Measurements from ENCODE around the gene NTHL1. TPM values are rescaled to one million over a fixed set of nuclear protein-coding genes. Genes with fewer than 3 reads are reported as not detected.

The NTHL1 gene
- total and polyA plus RNA-seq, 9 of the 15 experiments (the other 6 are each of a cell fraction or from before 2014, with no cell fraction given), result 1.1 to 58.8 (median 17.6) TPM

- peak overlapping the region; percentile 76 for H3K27ac ChIP-seq (ENCODE audit: extremely low read depth, low read depth, low read length)
- H3K4me3 ChIP-seq, result peak overlapping the region; percentile 41
- intact Hi-C loops (cut with micrococcal nuclease), result loop anchor here (1.0 to 5.0 kb wide), 2 partner anchors 117 to 244 kb away; partner anchors contain the start of gene RNPS1
- FAIRE-seq, result peak; percentile 94
- H3K36me3 ChIP-seq (ENCODE audit: control insufficient read depth, insufficient read depth, low read length), result no peaks in the 10 kb centered on the region
- peak; percentile 90 to 96 (median 92) for DNase-seq (ENCODE audit: extremely low read depth in 1 of 4, low spot score in 3 of 4)
- H3K9me1 ChIP-seq (ENCODE audit: control insufficient read depth, insufficient read depth, low read length), result no peaks in the 10 kb centered on the region
- CTCF ChIA-PET (ENCODE audit: low intra/inter-chr PET ratio), result interaction anchor here (0.7 to 2.1 kb wide), 5 partner anchors 24 to 132 kb away, joined by 3 to 15 read pairs (median 5); partner anchors contain the start of genes NTHL1, TRAF7 and TSC2
- H3K4me2 ChIP-seq (ENCODE audit: insufficient read depth, low read length), result peak overlapping the region; percentile 87
- peaks cover 22 to 80% of the 10 kb centered on the region in 2 experiments; a peak in 4 of 5 replicates for H3K4me1 ChIP-seq (replicated peaks in 1 of 2; ENCODE audit: control insufficient read depth in 2 of 2, insufficient read depth in 2 of 2, low read length in 2 of 2)
- H3K9ac ChIP-seq (ENCODE audit: insufficient read depth in 1 of 2, low read depth in 2 of 2, low read length in 2 of 2), result peak overlapping the region; percentile 48 to 89; a peak in 3 of 4 replicates
- H2AFZ ChIP-seq (ENCODE audit: low read depth, low read length), result peak overlapping the region; percentile 99
- H4K20me1 ChIP-seq (replicated peaks; ENCODE audit: control insufficient read depth, insufficient read depth, low read length), result 0 out of 2 replicates have a peak, but pooled peaks cover 7% of the 10 kb centered on the region
- BruUV-seq (replicated peaks), result no TSS peak
- peak; percentile 85 for ATAC-seq
- in situ Hi-C loops (cut with MboI), result loop anchor here (5.0 kb wide), 1 partner anchor 119 kb away; no protein-coding TSS in a partner anchor
- POLR2A ChIA-PET, result interaction anchor here (0.6 to 3.3 kb wide), 3 partner anchors 9 to 131 kb away, joined by 4 to 35 read pairs (median 4); partner anchors contain the start of gene TRAF7
- H3K9me3 ChIP-seq (replicated peaks; ENCODE audit: control insufficient read depth, insufficient read depth, low read depth, low read length), result no peaks in the 10 kb centered on the region
- 9% methylated on average over 30 of the region's 53 CpGs for WGBS (ENCODE audit: insufficient coverage, low coverage, missing lambda C conversion rate)
- peaks cover 15% of the 10 kb centered on the region for H3K79me2 ChIP-seq (ENCODE audit: control insufficient read depth, insufficient read depth, low read length)
- no peaks in the 10 kb centered on the region for H3K27me3 ChIP-seq (ENCODE audit: control insufficient read depth in 2 of 2, insufficient read depth in 2 of 2, low read length in 2 of 2)
- TF ChIP-seq E2F1 (CRISPR knock-in tag; IDR thresholded peaks at IDR 0.05), result peak; percentile 69
- TF ChIP-seq ZNF740 (CRISPR knock-in tag; IDR thresholded peaks at IDR 0.05), result peak; percentile 92
- TF ChIP-seq ZNF740 (tag; IDR thresholded peaks at IDR 0.05), result no peak; a peak in 1 of 4 replicates
- TF ChIP-seq ATF7 (IDR thresholded peaks at IDR 0.05), result peak; percentile 39
- TF ChIP-seq POLR2A (conservative IDR thresholded peaks at IDR 0.05), result peak; percentile 69
- TF ChIP-seq MEIS2 (IDR thresholded peaks at IDR 0.05; ENCODE audit: partially characterized antibody), result peak; percentile 45
- TF ChIP-seq CXXC5 (CRISPR knock-in tag; IDR thresholded peaks at IDR 0.05), result peak; percentile 67
- TF ChIP-seq, protein P1, sequence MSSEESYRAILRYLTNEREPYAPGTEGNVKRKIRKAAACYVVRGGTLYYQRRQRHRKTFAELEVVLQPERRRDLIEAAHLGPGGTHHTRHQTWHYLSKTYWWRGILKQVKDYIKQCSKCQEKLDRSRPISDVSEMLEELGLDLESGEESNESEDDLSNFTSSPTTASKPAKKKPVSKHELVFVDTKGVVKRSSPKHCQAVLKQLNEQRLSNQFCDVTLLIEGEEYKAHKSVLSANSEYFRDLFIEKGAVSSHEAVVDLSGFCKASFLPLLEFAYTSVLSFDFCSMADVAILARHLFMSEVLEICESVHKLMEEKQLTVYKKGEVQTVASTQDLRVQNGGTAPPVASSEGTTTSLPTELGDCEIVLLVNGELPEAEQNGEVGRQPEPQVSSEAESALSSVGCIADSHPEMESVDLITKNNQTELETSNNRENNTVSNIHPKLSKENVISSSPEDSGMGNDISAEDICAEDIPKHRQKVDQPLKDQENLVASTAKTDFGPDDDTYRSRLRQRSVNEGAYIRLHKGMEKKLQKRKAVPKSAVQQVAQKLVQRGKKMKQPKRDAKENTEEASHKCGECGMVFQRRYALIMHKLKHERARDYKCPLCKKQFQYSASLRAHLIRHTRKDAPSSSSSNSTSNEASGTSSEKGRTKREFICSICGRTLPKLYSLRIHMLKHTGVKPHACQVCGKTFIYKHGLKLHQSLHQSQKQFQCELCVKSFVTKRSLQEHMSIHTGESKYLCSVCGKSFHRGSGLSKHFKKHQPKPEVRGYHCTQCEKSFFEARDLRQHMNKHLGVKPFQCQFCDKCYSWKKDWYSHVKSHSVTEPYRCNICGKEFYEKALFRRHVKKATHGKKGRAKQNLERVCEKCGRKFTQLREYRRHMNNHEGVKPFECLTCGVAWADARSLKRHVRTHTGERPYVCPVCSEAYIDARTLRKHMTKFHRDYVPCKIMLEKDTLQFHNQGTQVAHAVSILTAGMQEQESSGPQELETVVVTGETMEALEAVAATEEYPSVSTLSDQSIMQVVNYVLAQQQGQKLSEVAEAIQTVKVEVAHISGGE (CRISPR knock-in tag; IDR thresholded peaks at IDR 0.05), result no peak
- peak; percentile 41; the same call in 1 of the 2 replicates for TF ChIP-seq BHLHE40 (IDR thresholded peaks at IDR 0.05; ENCODE audit: low read length)
- TF ChIP-seq ARID2 (IDR thresholded peaks at IDR 0.05), result no peak
- peak; percentile 90 to 94 for TF ChIP-seq RAD21 (CRISPR knock-in tag; conservative IDR thresholded peaks at IDR 0.05 in 1 of 2, IDR thresholded peaks at IDR 0.05 in 1 of 2)
- 0 out of 4 replicates have a peak, but pooled peaks of 1 of the 2 experiments have one; percentile 16 for TF ChIP-seq TBL1XR1 (IDR thresholded peaks at IDR 0.05; ENCODE audit: low read length in 2 of 2)
- no peak for TF ChIP-seq ZNF140 (CRISPR knock-in tag; IDR thresholded peaks at IDR 0.05)
- no peak for TF ChIP-seq FOXA1 (IDR thresholded peaks at IDR 0.05; ENCODE audit: borderline replicate concordance)
These were observed 24.3 kb downstream of the NTHL1 start for GRCh38 chr16:2023092-2024031.

Data from K562 (cell line).